ENCODE results near the gene SCRG1.

GRCh38 chr4:173443121-173443520, 44.2 kb upstream of the SCRG1 start:
- no peak for TF ChIP-seq YY1 (IDR thresholded peaks at IDR 0.05; ENCODE audit: insufficient read depth, insufficient read length)
- TF ChIP-seq ZNF274 (IDR thresholded peaks at IDR 0.05; ENCODE audit: low read depth, low read length) = no peak

All from NT2/D1 (cell line).